AG10803 (cell line): Measurements from ENCODE around the gene ADGRL3.

Source experiments
- DNase-seq: peaks from one replicate; pipeline ENCODE4 v3.0.0; 2010; ENCODE audit warnings: low read depth
- H3K4me3 ChIP-seq: 2 replicates; pipeline ENCODE4 v1.5.1; 2011; ENCODE audit warnings: mild to moderate bottlenecking, low read length, control low read depth
- TF ChIP-seq, protein P1 (sequence below): conservative IDR thresholded peaks from 2 replicates; pipeline ENCODE4 v1.5.1; 2011; ENCODE audit warnings: mild to moderate bottlenecking, low read length, control low read depth, inconsistent platforms

ADGRL3 gene

DNA sequence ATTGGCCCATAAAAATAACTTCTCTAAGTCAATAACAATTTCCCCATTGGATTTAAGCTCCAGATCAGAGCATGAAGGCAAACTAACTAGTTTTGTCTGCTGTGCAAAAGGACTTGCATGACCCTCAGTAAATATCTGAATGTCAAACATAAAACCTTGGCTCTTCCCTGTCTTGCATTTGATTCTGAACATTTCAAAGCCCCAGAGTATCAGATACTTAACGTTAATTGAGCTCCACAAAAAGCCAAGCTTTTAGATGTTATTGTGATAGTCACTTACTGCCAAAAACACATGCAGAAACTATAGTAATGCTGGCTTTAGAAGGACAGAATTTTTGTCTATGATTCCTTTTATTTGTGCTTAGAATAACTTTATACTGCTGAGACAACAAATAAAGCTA is 664.2 kb downstream of the ADGRL3 start:
- TF ChIP-seq, protein P1, sequence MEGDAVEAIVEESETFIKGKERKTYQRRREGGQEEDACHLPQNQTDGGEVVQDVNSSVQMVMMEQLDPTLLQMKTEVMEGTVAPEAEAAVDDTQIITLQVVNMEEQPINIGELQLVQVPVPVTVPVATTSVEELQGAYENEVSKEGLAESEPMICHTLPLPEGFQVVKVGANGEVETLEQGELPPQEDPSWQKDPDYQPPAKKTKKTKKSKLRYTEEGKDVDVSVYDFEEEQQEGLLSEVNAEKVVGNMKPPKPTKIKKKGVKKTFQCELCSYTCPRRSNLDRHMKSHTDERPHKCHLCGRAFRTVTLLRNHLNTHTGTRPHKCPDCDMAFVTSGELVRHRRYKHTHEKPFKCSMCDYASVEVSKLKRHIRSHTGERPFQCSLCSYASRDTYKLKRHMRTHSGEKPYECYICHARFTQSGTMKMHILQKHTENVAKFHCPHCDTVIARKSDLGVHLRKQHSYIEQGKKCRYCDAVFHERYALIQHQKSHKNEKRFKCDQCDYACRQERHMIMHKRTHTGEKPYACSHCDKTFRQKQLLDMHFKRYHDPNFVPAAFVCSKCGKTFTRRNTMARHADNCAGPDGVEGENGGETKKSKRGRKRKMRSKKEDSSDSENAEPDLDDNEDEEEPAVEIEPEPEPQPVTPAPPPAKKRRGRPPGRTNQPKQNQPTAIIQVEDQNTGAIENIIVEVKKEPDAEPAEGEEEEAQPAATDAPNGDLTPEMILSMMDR = no peak
- H3K4me3 ChIP-seq = no peak overlapping the region
- no peak for DNase-seq

DNA sequence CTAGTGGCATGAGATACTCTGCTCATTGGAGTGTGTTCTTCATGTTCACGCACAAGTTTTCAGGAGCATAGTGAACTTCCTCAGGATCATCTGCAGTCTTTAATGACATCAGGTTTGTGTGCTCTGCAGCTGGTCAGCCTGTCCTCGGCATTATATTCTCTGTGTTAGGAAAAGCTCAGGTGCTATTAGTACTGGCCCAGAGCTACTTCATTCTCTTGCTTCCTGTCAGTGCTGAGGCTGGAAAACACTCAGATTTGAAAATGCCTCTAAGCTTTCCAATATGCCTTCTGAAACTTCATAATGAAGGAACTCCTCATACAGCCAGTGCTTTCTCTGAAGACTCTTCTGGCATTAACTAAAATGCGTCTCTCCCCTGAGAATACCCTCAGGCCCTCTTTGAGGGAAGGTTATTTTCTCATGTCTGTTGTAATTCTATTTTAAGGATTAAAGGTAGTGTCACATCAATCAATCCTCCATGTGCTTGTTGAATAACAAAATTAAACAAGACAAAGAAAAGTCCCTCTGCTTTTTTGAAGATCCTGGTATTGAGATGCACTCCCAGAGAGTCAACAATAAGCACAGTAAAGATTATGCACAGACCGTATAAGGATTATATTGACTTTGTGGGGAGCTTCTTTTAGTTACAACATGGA is 666.4 kb downstream of the ADGRL3 start:
- H3K4me3 ChIP-seq = no peak overlapping the region
- DNase-seq = no peak
- TF ChIP-seq, protein P1 = no peak

DNA sequence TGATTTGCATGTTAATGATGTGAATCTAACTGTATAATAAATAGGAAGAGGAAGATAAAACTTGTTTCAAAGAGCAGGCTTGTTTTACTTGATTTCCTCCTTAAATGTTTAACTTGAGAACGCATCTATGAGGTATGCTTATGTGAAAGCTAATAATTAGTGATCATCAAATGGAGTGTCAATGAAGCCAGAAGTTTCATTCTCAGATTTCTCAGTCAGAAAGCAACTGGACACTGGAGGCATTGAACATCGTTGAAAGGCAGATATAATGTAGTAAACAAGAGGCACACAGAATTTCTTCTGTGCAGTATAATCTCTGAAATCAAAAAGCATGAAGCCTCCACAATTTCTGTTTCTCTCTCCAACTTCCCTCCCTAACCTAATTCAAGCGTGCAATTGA is 672.9 kb downstream of the ADGRL3 start:
- DNase-seq = no peak

DNA sequence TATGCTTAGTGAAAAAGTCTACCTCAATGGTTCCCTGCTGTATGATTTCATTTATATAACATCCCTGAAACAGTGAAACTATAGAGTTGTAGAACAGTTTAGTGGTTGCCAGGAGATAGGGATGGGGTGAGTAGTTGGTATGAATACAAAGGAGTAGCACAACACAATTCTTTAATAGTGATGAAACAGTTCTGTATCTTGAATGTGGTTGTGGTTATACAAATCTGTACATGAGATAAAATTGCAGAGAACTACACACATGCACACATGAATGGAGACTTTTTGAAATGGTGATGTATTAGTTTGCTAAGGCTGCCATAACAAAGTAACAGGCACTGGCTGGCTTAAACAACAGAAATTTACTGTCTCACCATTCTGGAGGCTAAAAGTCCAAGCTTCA is 677.1 kb downstream of the ADGRL3 start:
- no peak for DNase-seq
- TF ChIP-seq, protein P1 = no peak
- H3K4me3 ChIP-seq = no peak overlapping the region

More for the DNA sequence above, 672.9 kb downstream of the ADGRL3 start:
- TF ChIP-seq, protein P1 = no peak
- H3K4me3 ChIP-seq = no peak overlapping the region

DNA sequence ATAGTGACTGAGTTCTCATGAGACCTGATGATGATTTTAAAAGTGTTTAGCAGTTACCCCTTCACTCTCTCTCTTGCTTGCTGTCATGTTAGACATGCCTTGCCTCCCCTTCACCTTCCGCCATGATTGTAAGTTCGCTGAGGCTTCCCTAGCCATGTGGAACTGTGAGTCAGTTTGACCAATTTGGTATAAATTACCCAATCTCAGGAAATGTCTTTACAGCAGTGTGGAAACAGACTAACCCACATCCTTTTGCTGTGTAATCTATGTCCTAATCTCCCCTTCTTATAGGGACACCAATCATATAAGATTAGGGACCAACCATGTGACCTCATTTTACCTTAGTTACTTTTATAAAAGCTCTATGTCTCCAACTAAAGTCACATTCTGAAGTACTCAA is 677.8 kb downstream of the ADGRL3 start:
- no peak overlapping the region for H3K4me3 ChIP-seq
- DNase-seq = no peak
- TF ChIP-seq, protein P1 = no peak

DNA sequence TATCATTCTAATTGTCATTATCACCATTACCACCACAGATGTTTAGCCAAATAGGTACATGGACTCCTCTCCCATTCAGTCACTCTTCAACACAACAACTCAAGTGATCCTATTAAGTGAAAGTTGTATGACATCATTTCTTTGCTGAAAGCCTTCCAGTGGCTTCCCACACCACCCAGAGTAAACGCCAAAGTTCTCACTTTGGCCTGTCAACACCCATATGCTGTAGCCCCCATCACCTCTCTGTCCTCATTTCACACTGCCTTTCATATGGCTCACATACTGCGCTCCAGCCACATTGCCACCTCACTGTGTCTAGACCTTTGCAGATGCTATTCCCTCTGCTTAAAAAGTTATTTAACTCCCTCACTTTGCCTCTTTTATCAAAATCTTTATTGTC is 682.3 kb downstream of the ADGRL3 start:
- no peak overlapping the region for H3K4me3 ChIP-seq
- TF ChIP-seq, protein P1 = no peak
- no peak for DNase-seq

DNA sequence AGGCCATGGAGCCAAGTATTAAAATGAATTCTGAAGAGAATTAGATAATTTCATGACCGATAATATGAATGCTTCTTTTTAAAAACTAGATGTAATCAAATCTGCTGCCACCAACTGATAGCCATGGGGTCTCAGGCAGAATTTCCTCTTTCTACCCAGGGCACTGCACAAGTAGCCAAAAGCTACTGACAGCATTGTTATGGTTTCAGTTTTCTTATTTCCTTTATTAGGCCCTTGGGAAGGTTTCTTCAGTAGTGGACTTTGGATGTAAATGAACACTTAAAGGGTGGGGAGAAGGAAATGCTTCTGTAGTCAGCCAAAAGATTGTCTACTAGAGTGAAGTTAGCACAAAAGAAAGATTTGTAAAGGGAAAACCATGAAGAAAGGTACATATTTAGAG is 686.0 kb downstream of the ADGRL3 start:
- DNase-seq = no peak
- TF ChIP-seq, protein P1 = no peak
- no peak overlapping the region for H3K4me3 ChIP-seq
